Fibroblast of the conjunctiva (primary cell): ENCODE results near the gene GALNT15.
A peak's percentile ranks its signal among the peaks of the same experiment; 100 is the strongest.

Experiments
- DNase-seq: peaks from one replicate; pipeline ENCODE4 v3.0.0-alpha.2; 2010; ENCODE audit warnings: low read depth

Gene GALNT15

DNA sequence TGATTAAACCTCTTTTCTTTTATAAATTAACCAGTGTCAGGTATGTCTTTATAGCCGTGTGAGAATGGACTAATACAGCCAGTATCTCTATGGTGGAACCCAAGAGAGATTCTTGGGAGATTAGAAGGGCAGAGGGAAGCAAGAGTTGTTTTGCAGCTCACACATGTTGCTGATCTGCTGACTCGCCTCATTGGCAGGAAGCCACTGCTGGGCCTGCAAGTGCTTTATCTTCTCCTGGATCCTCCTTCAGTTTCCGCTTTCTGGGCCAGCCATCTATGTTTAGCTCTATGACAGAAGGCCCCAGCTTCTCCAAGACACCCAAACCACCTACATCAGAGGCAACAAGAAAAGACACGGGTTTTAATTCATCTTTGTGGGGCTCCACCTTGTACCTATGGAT is 23.4 kb upstream of the GALNT15 start:
- peak; percentile 86 for DNase-seq

DNA sequence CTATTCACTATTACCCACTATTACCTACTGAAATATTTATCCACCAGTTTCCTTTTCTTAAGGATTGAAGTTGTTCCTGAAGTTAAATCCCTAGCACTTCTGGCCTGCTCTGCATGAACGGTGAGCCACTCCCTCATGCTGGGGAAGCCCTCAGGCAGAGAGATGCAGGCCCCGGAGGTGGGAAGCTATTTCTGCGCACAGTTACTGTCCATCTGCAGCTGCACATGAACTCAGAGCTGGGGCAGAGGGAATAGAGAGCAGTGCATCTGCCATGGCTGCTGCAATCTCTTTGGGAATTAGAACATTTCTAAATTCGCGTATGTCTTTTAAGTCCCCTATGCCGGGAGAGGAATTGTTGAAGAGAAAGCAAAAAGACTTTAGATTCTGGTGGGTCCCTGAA is 6.3 kb upstream of the GALNT15 start:
- no peak for DNase-seq

DNA sequence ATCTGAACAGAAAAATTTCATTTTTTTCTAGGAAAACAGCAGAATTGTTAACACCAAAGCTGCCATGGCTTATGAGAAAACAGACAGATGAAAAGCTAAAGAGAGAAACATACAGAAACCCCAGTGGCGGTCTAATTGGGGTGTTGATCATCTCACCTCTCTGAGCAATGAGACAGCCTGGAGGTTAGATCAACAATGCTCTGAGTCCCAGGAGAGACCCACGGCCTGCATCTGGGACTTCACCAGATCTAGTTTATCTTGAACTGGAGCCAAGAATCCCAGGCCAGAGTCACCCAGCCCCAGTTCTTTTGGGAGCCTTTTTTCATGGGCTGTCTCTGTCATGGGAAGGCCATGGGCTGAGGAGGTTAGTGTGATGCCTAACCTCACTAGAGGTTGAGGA is 3.5 kb upstream of the GALNT15 start:
- DNase-seq, result no peak

DNA sequence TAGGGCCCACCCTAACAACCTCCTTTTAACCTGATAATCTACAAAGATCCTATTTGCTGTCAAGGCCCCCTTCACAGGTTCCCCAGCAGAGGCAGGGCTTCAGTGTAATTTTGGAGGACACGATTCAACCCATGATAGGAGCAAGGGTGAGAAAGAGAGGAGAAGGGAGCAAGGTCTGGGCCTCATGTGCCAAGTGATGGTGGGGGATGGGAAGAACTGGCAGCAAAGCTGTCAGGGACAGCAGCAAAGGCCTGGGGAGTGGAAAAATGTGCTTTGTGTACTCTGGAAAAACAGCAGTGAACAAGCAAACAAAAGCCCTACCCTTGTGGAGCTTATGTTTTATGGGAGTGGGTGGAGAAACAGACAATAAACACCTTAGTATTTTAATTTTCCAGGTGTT is 2.7 kb upstream of the GALNT15 start:
- no peak for DNase-seq

DNA sequence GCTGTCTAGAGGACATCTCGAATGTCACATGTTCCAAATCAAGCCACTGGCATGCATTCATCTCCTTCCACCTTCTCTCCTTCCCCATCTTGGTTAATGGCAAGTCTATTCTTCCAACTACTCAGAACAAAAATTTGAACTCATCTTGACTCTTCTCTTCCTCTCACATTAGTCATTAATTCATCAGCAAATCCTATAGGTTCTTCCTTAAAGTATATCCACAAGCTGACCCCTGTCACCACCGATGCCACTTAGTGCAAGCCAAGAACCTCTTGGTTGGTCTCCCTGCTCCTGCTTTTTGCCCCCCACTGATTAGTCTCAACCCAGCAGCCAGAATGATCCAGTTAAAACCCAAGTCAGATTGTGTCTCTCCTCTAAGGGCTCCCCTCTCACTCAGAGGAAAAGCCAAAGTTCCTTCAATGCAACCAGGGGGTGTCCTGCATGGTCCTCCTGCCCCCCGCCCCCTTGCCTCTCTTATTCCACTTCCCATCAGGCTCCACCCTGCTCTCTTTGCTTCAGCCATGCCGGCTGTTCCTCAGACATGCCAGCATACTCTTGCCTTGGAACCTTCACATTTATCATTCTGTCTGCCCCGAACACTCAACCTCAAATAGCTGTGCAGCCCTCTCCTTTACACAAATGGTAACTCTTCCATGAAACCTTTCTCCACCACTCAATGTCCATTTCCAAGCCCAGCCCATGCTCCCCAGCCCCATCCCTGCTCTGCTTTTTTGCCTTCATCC is 1.0 kb upstream of the GALNT15 start:
- no peak for DNase-seq

DNA sequence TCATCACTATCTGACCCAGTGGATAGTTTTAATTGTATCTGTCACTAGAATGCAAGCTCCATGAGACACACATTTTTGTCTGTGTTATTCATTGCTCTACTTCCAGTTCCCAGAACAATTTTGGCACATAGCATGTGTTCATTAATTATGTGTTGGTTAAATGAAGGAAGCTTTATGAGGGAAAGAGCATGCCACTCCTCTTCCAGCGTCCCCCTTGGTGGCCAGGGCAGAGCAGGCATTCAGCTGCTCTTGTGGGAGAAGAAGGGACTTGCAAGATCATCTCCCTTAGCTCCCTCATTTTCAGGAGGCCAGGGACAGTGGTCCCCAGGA is 489 bp upstream of the GALNT15 start:
- no peak for DNase-seq

DNA sequence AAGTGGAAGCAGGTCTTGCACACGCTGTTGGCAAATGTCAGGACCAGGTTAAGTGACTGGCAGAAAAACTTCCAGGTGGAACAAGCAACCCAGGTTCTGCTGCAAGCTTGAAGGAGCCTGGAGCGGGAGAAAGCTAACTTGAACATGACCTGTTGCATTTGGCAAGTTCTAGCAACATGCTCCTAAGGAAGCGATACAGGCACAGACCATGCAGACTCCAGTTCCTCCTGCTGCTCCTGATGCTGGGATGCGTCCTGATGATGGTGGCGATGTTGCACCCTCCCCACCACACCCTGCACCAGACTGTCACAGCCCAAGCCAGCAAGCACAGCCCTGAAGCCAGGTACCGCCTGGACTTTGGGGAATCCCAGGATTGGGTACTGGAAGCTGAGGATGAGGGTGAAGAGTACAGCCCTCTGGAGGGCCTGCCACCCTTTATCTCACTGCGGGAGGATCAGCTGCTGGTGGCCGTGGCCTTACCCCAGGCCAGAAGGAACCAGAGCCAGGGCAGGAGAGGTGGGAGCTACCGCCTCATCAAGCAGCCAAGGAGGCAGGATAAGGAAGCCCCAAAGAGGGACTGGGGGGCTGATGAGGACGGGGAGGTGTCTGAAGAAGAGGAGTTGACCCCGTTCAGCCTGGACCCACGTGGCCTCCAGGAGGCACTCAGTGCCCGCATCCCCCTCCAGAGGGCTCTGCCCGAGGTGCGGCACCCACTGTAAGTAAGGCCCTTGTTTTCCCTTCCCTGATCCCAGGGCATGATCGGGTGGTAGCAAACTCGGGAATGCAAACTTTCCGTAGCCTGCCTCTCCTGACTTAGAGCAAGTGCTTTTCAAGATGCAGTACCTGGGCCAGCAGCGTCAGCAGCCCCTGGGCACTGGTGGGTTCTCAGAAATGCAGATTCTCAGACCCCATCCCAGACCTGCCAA is 759 bp downstream of the GALNT15 start:
- no peak for DNase-seq

DNA sequence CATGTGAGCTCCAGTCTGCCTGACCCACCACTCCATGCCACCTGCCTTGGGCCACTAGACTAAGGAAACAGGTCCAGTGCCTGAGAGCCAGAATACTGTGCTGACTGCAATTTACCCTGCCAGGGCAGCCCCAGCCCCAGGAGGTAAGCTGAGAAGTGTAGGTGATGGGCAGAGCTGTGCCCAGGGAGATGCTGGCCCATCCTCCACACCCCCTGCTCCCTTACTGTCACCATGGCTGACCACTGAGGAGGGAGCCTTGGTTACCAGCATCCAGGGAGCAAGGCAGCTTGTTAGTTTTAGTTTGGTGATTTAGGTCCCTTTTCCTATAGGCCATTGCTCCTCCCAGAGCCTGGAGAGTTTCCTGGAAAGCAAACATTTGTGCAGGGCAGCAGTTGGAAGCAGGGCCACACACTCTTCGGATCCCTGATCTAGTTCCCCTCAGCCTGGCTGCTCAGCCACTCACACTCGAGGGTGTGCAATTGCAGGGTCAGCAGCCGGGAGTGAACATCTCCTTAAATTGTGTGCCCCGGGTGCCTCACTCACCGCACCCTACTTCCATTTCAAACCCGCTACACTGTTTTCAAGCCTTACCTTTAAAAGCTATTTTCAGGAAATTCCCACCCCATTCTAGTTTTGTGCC is 2.0 kb downstream of the GALNT15 start:
- DNase-seq, result no peak

DNA sequence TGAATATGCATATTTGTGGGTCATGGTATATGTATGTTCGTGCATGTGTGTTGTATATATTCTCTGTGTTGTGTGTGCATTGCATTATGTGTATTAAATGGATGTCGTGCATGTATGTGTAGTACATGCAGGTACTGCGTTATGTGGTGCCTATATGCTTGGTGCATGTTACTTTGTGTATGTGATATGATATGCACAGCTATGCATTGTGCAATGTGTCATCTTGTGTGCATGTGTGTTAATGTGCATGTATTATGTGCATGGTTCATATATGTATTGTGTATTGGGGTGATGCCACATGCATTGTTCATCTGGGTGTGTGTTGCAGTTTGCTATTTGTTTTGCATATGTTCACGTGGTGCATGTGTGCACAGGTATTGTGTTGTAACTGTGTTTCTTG is 2.9 kb downstream of the GALNT15 start:
- no peak for DNase-seq

DNA sequence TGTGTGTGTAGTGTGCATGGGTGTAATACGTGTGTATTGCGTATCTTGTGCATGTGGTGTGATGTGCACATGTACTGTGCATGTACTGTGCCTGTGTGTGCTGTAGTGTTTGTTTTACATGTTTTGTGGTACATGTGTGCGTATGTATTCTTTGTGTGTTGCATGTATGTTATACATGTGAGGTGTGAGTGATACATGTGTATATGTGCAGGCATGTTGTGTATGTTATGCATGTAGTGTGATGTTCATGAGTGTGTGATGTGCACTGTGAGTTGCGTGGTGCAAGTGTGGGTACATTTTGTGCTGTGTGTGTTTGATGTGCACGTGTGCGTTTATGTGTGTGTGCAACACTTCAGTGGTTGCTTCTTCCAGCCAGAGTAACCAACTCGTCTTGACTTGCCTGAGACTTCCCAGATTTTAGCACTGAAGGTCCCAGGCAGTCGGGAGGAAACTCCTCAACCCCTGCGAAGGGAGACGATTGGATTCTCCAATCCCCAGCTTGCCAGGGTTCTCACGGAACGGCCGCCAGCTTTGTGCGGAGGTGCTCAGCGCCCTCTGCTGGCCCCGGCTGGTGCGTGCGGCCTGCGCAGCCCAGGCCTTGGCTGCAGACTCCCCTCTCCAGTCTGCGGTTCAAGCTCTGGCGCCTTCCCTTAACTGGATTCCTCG is 3.6 kb downstream of the GALNT15 start:
- peak; percentile 74 for DNase-seq

DNA sequence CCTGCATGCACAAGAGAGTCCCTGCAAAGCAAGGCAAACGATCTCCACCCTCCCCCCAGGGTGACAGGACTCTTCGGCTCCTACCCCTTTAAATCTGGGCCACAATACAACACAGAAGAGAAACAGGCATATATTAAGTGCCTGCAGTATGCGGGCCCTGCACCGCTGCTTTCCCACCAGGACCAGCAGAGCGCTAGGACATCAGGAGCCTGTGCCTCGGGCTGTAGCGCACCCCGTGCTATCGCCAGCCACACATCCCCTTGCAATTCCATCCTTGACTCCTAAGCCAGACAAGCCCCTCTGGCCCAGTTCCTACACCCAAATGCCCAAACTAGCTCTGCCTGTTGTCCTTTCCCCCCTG is 4.1 kb downstream of the GALNT15 start:
- no peak for DNase-seq

DNA sequence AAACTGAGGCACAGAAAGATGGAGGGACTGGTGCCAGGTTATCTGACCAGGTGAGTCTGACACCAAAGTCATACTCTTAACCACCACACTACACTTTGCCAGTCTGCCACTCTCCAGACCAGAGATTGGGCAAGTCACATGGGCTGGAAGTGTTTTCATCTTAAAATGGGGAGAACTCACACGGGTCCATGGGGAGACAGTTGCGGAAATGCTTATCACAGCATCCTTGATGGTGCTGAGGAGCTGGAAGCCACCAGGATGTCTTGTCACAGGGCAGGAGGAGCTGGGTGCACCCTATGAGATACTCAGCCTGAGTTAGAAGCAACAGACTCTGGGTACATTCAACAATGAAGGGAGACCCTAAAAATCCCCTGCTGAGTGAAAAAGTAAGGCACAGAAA is 4.8 kb downstream of the GALNT15 start:
- DNase-seq, result no peak

DNA sequence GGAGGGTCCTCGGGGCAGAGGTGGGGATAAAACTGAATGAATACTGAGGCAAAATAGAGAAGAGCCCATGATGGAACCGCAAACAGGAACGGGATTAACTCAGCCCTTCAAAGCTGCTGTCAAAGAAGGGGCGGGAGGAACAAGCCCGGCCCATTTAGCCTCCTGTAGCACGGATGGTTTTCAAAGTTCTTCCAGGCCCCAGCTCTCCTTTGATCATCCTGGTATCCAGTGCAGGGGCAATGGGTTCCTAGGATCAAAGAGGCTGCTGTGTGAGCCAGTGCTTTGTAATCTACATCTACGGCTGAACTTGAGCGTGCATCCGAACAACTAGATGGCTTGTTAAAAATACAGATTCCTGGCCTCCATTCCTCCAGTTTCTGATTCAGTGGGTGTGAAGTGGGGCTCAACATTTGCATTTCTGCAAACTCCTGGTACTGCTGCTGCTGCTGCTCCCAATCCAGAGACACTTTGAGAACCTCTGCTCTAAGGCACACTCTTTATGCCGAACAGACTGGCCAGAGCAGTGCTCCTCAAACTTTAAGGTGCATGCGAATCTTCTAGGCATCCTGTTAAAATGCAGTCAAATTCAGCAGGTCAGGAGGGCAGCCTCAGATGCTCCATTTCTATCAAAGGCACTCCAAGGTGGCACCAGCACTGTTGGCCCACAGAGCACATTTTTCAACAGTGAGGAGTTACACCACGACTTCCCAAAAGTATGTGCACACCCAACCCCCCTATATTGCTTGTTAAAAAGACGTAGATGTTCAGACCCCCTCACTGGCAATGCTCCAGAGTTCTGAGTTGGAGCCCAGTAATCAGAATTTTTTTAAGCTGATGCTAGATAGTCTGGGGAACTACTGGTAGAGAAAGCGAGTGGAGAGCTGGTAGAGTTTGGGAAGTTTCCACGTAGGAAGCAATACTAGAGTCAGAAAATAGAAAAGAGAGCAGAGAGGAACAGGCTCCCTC is 5.6 kb downstream of the GALNT15 start:
- DNase-seq, result no peak

DNA sequence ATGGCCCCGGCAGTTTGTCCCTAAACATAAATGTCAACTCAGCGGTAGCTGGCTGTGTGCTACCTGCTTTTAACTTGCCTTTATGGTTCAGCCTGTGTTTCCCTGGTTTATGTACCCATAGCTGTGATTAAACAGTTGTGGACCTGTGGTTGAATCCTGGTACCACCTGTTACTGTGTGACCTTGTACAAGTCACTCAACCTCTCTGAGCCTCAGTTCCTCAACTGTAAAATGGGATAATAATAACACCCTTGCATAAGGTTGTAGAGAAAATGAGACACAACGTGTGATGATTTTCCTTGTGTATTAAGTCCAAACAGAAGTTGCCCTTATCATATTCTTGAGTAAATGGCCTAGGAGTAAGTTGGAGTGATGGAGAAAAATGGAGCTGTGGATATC is 6.3 kb downstream of the GALNT15 start:
- no peak for DNase-seq

DNA sequence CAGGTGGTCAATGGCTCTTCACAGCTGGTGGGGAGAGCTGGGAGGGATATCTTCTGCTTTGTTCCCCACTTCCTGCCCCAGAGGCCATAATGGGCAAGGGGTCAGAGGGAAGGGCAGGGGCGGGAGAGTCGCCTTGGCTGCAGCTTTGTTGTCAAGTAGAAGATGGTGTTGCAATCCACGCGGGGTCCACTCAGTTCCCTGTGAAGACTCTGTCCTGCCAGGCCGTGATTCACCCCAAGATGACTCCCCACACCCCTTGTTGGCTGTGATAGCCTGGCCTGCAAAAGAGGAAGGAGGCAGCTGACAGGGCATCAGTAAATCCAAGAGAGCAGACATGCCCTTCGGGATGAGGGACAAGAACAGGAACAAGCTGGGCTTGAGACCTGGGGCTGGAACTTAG is 6.9 kb downstream of the GALNT15 start:
- peak; percentile 29 for DNase-seq

DNA sequence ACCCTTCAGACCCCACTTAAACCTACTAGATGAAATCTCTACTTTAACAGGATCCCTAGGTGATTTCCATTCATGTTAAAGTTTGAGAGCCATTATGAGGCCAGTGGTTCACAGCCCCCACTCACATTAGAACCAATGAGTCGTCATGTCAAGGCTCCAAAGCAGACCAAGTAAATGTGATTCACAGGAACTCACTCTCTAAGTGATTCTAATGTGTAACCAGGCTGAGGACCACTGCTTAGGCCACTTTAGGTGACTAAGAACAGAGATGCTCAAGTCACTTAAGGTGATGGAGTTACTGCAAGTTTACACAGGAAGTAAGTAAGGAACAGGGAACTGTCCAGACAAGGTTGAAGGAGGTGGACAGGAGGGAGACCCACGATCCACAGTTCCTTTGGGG is 7.7 kb downstream of the GALNT15 start:
- no peak for DNase-seq

DNA sequence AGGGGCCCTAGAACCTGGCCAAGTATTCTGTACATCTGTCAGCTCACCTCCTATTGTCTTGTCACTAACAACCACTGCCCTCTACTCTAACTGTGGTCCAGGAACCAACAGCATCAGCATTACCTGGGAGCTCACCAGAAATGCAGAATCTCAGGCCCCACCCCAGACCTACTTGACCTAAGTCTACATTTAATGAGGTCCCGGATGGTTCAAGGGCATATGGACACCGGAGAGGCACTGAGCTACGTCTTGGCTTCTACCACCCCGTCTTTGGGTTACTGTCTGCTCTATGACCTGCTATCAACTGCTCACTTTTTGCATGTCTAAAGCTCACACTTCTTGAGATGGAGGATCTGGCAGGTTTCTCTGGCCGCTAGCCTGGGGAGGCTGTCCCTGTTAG is 8.1 kb downstream of the GALNT15 start:
- DNase-seq, result no peak

DNA sequence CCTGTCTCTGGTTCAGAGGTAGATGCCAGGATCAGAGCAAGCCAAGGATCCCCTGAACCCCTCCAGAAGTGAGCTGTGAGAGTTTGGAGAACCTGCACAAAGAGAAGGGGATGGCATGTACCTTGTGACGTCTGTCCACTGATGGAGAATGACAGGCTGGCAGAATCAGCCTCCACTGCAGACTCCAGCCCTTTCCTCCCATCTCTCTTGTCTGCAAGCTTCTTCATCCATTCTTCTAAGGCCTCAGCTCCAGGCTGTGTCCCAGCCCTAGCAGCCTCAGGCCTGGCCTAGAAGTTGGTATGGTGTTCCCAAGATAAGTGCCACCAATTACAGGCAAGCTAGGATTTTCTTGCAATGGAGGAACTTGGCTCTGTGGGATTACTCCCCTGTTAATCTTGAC is 8.6 kb downstream of the GALNT15 start:
- DNase-seq, result no peak

DNA sequence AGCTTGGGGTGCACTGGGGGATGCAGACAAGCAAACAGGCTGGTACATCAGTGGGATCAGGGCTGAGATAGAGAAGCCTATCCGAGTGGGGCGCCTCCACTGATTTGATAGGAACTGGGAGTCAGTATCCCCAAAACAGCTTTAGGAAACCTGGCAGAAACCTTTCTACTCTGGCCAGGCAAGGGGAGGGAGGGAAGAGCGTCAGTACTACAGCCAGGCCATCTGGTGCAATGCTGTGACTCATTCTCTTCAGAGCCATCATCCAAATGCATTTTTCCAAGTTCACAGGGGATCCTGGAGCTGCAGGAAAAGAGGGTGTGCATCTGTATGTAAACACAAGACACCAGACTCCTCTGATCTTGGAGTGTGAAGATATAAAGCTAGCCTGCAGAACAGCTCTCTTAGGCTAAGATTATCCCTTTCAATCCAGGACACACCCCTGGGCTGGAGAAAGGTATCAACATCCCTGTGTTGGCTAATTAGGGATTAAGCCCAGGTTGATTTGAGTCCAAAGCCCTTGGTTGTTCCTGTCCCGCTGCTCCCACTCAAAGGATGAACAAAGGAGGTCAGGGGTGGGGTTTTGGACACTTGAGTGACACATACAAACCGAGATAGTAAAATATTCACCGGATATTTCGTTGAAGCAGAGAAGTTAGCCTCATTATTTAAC is 9.3 kb downstream of the GALNT15 start:
- peak; percentile 79 for DNase-seq

DNA sequence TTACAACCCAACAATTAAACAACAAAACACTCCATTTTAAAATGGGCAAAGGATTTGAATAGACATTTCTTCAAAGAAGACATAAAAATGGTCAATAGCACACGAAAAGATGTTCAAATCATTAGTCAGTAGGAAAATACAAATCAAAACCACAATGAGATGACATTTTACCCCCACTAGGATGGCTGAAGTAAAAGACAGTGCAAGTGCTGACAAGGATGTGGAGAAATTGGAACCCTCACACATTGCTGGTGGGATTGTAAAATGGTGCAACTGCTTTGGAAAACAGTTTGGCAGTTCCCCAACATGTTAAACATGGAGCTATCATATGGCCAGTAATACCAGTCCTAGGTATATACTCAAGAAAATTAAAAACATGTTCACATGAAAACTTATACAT is 11.6 kb downstream of the GALNT15 start:
- no peak for DNase-seq

DNA sequence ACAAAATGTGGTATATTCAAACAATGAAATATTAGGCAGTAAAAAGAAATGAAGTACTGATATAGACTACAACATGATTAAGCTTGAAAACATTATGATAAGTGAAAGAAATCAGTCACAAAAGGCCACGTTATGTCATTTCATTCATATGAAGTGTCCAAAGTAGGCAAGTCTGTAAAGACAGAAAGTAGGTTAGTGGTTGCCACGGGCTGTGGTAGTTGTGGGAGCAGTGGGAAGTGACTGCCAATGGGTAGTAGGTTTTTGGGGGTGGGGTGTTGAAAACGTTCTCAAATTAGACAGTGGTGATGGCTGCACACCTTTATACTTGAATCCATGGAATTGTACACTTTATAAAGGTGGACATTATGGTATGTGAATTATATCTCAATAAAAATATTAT is 12.1 kb downstream of the GALNT15 start:
- no peak for DNase-seq
